IMR-90 (cell line): ENCODE results near the gene VAC14. TPM values are rescaled to one million over a fixed set of nuclear protein-coding genes. Genes with fewer than 3 reads are reported as not detected.

ENCODE experiments used
- ATAC-seq: fragments of 200-7000 bp; cut with Tn5 transposase; 2 replicates; pipeline ENCODE4 v1.9.1; 2020; ENCODE audit warnings: low read depth, mild to moderate bottlenecking, moderate library complexity
- BruUV-seq: library from RNA; stranded (reverse); fragments of 400-500 nt; replicated peaks from 2 replicates; lab custom pipeline; 2021; lab: Mats Ljungman, UMichigan
- CTCF ChIA-PET: fragments of 300-600 bp; formaldehyde crosslinking; extraction: SDS; loops from one replicate; lab custom pipeline; 2021; ENCODE audit warnings: antibody characterized with exemption; lab: Yijun Ruan, JAX
- POLR2A ChIA-PET: fragments of 300-600 bp; sonication (Branson Sonifier 250); formaldehyde crosslinking; loops from one replicate; lab custom pipeline; 2022; ENCODE audit warnings: antibody characterized with exemption; ENCODE audit not compliant: unreplicated experiment; lab: Charles Lee
- DNase-seq: peaks from one replicate; pipeline ENCODE4 v3.0.0; 2013
- H2AFZ ChIP-seq: replicated peaks from 2 replicates; pipeline ENCODE3; 2013; ENCODE audit warnings: low read length, mild to moderate bottlenecking; ENCODE audit not compliant: poor library complexity
- H2AK5ac ChIP-seq: 2 replicates; pipeline ENCODE4 v1.6.1; 2013; ENCODE audit warnings: low read depth, low read length, inconsistent platforms
- H2AK9ac ChIP-seq: replicated peaks from 2 replicates; pipeline ENCODE3; 2013; ENCODE audit warnings: mild to moderate bottlenecking, low read depth, low read length, moderate library complexity; ENCODE audit not compliant: poor library complexity
- H2BK120ac ChIP-seq: 2 replicates; pipeline ENCODE4 v1.6.1; 2013; ENCODE audit warnings: low read depth, low read length, inconsistent platforms
- H2BK15ac ChIP-seq: 3 replicates; pipeline ENCODE4 v1.6.1; 2013; ENCODE audit warnings: low read depth, low read length, inconsistent platforms
- H2BK20ac ChIP-seq: 2 replicates; pipeline ENCODE4 v1.6.1; 2013; ENCODE audit warnings: low read depth, mild to moderate bottlenecking, inconsistent platforms, low read length, moderate library complexity
- H2BK5ac ChIP-seq: 2 replicates; pipeline ENCODE4 v1.6.1; 2013; ENCODE audit warnings: mild to moderate bottlenecking, low read depth, low read length, inconsistent platforms; ENCODE audit not compliant: poor library complexity, severe bottlenecking
- H3K14ac ChIP-seq: replicated peaks from 2 replicates; pipeline ENCODE4 v1.6.1; 2013; ENCODE audit warnings: low read depth, low read length, inconsistent platforms
- H3K18ac ChIP-seq: 2 replicates; pipeline ENCODE4 v1.6.1; 2013; ENCODE audit warnings: low read depth, low read length, control low read depth
- H3K23ac ChIP-seq: 2 replicates; pipeline ENCODE4 v1.6.1; 2013; ENCODE audit warnings: low read depth, low read length, inconsistent platforms
- H3K27ac ChIP-seq: 2 replicates; pipeline ENCODE4 v1.5.1; 2013; ENCODE audit warnings: mild to moderate bottlenecking, control low read depth, low read length; ENCODE audit not compliant: insufficient read depth
- H3K27me3 ChIP-seq: 2 replicates; pipeline ENCODE4 v1.6.1; 2013; ENCODE audit warnings: low read length; ENCODE audit not compliant: control insufficient read depth, insufficient read depth
- H3K36me3 ChIP-seq: 2 replicates; pipeline ENCODE4 v1.6.1; 2013; ENCODE audit warnings: low read length, mixed read lengths; ENCODE audit not compliant: control insufficient read depth, insufficient read depth
- H3K4ac ChIP-seq: 2 replicates; pipeline ENCODE4 v1.6.1; 2013; ENCODE audit warnings: low read depth, low read length, inconsistent platforms
- H3K4me1 ChIP-seq: 2 replicates; pipeline ENCODE4 v1.6.1; 2013; ENCODE audit warnings: low read length, mixed read lengths; ENCODE audit not compliant: control insufficient read depth, insufficient read depth
- H3K4me2 ChIP-seq: 2 replicates; pipeline ENCODE4 v1.6.1; 2013; ENCODE audit warnings: low read depth, mild to moderate bottlenecking, control low read depth, low read length, moderate library complexity
- H3K4me3 ChIP-seq: 2 replicates; pipeline ENCODE4 v1.5.1; 2013; ENCODE audit warnings: low read depth, mild to moderate bottlenecking, control low read depth, low read length, moderate library complexity; ENCODE audit not compliant: insufficient read depth
- H3K56ac ChIP-seq: 2 replicates; pipeline ENCODE4 v1.6.1; 2013; ENCODE audit warnings: low read length, inconsistent platforms; ENCODE audit not compliant: insufficient read depth; ENCODE audit errors: extremely low read depth
- H3K79me1 ChIP-seq, 2 experiments: 2 replicates each; pipeline ENCODE4 v1.6.1; 2013; ENCODE audit warnings: low read length in 2 of 2, inconsistent platforms in 1 of 2, low read depth in 1 of 2
- H3K9ac ChIP-seq: 2 replicates; pipeline ENCODE4 v1.6.1; 2013; ENCODE audit warnings: low read depth, low read length, control low read depth
- H3K9me1 ChIP-seq: 2 replicates; pipeline ENCODE4 v1.6.1; 2013; ENCODE audit warnings: low read length, inconsistent platforms; ENCODE audit not compliant: insufficient read depth
- H3K9me3 ChIP-seq: 2 replicates; pipeline ENCODE4 v1.6.1; 2013; ENCODE audit warnings: low read length; ENCODE audit not compliant: control insufficient read depth, insufficient read depth
- H4K20me1 ChIP-seq: 2 replicates; pipeline ENCODE4 v1.6.1; 2013; ENCODE audit warnings: low read length, inconsistent platforms; ENCODE audit not compliant: insufficient read depth
- H4K5ac ChIP-seq: 2 replicates; pipeline ENCODE4 v1.6.1; 2013; ENCODE audit warnings: mild to moderate bottlenecking, low read depth, low read length, control low read depth
- H4K8ac ChIP-seq, 2 experiments: 2 replicates each; pipeline ENCODE4 v1.6.1; 2013; ENCODE audit warnings: low read depth in 2 of 2, low read length in 2 of 2, control low read depth in 1 of 2, inconsistent platforms in 1 of 2
- H4K91ac ChIP-seq: 2 replicates; pipeline ENCODE4 v1.6.1; 2013; ENCODE audit warnings: low read depth, low read length, inconsistent platforms; ENCODE audit not compliant: insufficient read depth
- CHD1 ChIP-seq: IDR thresholded peaks from 2 replicates; pipeline ENCODE4 v1.6.1; 2012; ENCODE audit warnings: low read depth, low read length, improper control_type of control experiment
- FOS ChIP-seq: fragments of 150-350 bp; IDR thresholded peaks from 2 replicates; pipeline ENCODE4 v1.6.1; 2016; ENCODE audit warnings: low read depth, low read length
- MXI1 ChIP-seq: IDR thresholded peaks from 2 replicates; pipeline ENCODE4 v1.6.1; 2012; ENCODE audit warnings: low read depth, mild to moderate bottlenecking, low read length, moderate library complexity, borderline replicate concordance
- RAD21 ChIP-seq: IDR thresholded peaks from 2 replicates; pipeline ENCODE4 v1.6.1; 2012; ENCODE audit warnings: low read length, improper control_type of control experiment
- RFX5 ChIP-seq: IDR thresholded peaks from 2 replicates; pipeline ENCODE4 v1.8.0; 2012; ENCODE audit warnings: low read depth, mild to moderate bottlenecking, low read length, moderate library complexity
- WGBS, 2 experiments: methylation state at CpG; one replicate each; pipeline versions ENCODE4 v1.1.5 to v1.1.7; 2013; ENCODE audit warnings: missing lambda C conversion rate in 2 of 2; ENCODE audit not compliant: insufficient read length in 1 of 2; ENCODE audit errors: extremely low coverage in 2 of 2; 5-methylcytosine and 5-hydroxymethylcytosine counted together
- dilution Hi-C: fragments of 300-500 bp; cut with HindIII; formaldehyde crosslinking; loops from one replicate; pipeline ENCODE4 v1.14.3; 2018; ENCODE audit warnings: low sequenced_read_pairs; ENCODE audit not compliant: unreplicated experiment
- in situ Hi-C: fragments of 300-500 bp; cut with MboI; formaldehyde crosslinking; loops from 3 replicates; pipeline ENCODE4 v1.14.3; 2019; ENCODE audit warnings: low sequenced_read_pairs, inconsistent platforms, mixed read lengths
- intact Hi-C: fragments of 100-400 bp; cut with micrococcal nuclease; formaldehyde crosslinking; loops from 2 replicates; pipeline ENCODE4 v1.10.0; 2022
- polyA plus RNA-seq, 3 experiments: library from polyadenylated mRNA; depleted of rRNA; stranded (reverse); fragments of >200 nt; gene quantifications; 2 replicates each; pipeline ENCODE4 v1.2.3, GENCODE V29; 2012; ENCODE audit warnings: low replicate concordance in 1 of 3
- total RNA-seq: library from RNA; depleted of rRNA; stranded (reverse); fragments of >200 nt; gene quantifications from 2 replicates; pipeline ENCODE4 v1.2.3, GENCODE V29; 2012

Gene VAC14
- total and polyA plus RNA-seq, 2 of the 4 experiments (the other 2 are of a cell fraction), result 21.1 to 40.2 TPM

DNA sequence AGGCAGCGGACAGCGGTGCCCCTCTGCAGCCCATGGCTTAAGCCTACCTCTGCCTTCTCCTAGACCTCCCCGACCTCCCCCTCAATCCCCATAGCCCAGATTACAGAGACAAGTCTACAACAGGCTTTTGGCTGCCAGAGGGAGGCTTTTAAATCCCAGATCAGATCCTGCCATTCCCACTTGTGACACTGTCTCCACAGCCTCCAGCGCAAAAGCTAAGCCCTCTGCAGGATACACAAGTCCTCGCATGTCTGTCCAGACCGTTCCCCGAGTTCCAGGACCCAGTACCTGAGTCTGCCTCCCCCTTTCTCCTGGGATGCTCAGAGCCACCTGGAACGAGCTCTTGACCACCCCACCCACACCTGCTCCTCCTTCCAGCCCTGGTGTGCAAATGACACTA, 31.2 kb downstream of the VAC14 start:
- no peak overlapping the region for H3K9ac ChIP-seq
- no peak for TF ChIP-seq RAD21
- TF ChIP-seq FOS, result no peak
- TF ChIP-seq CHD1, result no peak
- no peak for TF ChIP-seq MXI1
- TF ChIP-seq RFX5, result no peak
- H3K4me1 ChIP-seq, result peaks cover 7% of the 10 kb centered on the region
- H3K4me2 ChIP-seq, result no peak overlapping the region
- ChIA-PET POLR2A (no interaction called here), CTCF (interaction anchor here (0.6 to 2.0 kb wide), 4 partner anchors 9 to 246 kb away, joined by 3 to 12 read pairs (median 3); no protein-coding TSS in a partner anchor)
- intact Hi-C loops (loop anchor here (2.0 to 10.0 kb wide), 4 partner anchors 31 to 585 kb away; partner anchors contain the start of gene CALB2), in situ Hi-C loops (loop anchor here (5.0 to 10.0 kb wide), 2 partner anchors 87 to 235 kb away; no protein-coding TSS in a partner anchor), dilution Hi-C loops (loop anchor here (10.0 kb wide), 1 partner anchor 95 kb away; no protein-coding TSS in a partner anchor)
- H3K27me3 ChIP-seq, result no peaks in the 10 kb centered on the region
- DNase-seq, result no peak
- H3K27ac ChIP-seq, result no peak overlapping the region
- H3K4ac ChIP-seq, result 0 out of 2 replicates have a peak overlapping the region, but pooled peaks have one; percentile 16
- WGBS, 2 experiments, result 93% methylated on average over 8 of the region's 8 CpGs; no CpG with 5 or more reads in 1 of the 2 experiments
- H2AK5ac ChIP-seq, result peak overlapping the region; percentile 62
- no peak overlapping the region for H3K18ac ChIP-seq
- H3K9me1 ChIP-seq, result peaks cover 7% of the 10 kb centered on the region
- H3K23ac ChIP-seq, result no peak overlapping the region
- no peak overlapping the region for H2BK15ac ChIP-seq
- no peak overlapping the region for H4K5ac ChIP-seq
- H3K9me3 ChIP-seq, result no peaks in the 10 kb centered on the region
- ATAC-seq, result no peak
- H2BK120ac ChIP-seq, result peak overlapping the region; percentile 19; the same call in 1 of the 2 replicates
- H4K20me1 ChIP-seq, result no peaks in the 10 kb centered on the region; the same call in 1 of the 2 replicates
- H2AFZ ChIP-seq, result no peak overlapping the region
- H3K4me3 ChIP-seq, result no peak overlapping the region
- H2BK20ac ChIP-seq, result no peak overlapping the region
- H2AK9ac ChIP-seq, result no peak overlapping the region
- no peak overlapping the region for H4K8ac ChIP-seq
- no TSS peak for BruUV-seq
- no peak overlapping the region for H3K56ac ChIP-seq
- no peak overlapping the region for H4K91ac ChIP-seq
- H3K14ac ChIP-seq, result no peak overlapping the region
- peaks cover 0 to 19% of the 10 kb centered on the region in 2 experiments; a peak in 1 of 4 replicates for H3K79me1 ChIP-seq
- no peak overlapping the region for H2BK5ac ChIP-seq
- peaks cover 26% of the 10 kb centered on the region for H3K36me3 ChIP-seq
